ENCODE measurements around the gene SREK1.

DNA sequence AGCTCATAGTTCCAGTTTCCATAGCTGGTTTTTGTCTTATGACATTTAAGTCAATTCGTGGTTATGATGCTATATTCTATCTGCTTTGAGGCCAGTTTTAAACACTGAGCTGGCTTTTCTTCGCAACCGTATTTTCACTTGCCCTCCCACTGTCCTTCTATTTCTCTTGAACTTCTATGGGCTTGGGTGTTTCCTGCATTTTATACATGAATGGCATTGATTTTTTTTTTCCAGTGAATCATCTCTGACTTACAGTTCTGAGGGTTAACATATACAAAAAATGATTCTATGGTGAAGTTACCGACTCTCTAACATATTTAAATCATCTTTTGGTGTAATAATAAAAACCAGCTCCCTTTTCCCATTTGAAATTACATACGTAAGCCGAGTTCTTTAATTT, 88.2 kb downstream of the SREK1 start:
- TF ChIP-seq RAD21 (IDR thresholded peaks at IDR 0.05; ENCODE audit: low read depth) = no peak
- TF ChIP-seq REST (IDR thresholded peaks at IDR 0.05; ENCODE audit: low read depth) = no peak
- no peak for TF ChIP-seq FOXM1 (IDR thresholded peaks at IDR 0.05; ENCODE audit: borderline replicate concordance, low read depth)
- no peak for TF ChIP-seq ZBTB7A (IDR thresholded peaks at IDR 0.05; ENCODE audit: low read depth)

All from Ishikawa (cell line).